GM10266 (cell line): Measurements from ENCODE around the gene OSBP2.

ENCODE experiments used
- DNase-seq: peaks from one replicate; pipeline ENCODE4 v3.0.0; 2012; ENCODE audit errors: extremely low spot score
- TF ChIP-seq, protein P1 (sequence below): IDR thresholded peaks from 2 replicates; pipeline ENCODE4 v1.5.1; 2012; ENCODE audit warnings: mild to moderate bottlenecking, low read depth; ENCODE audit not compliant: control insufficient read depth, insufficient read depth; ENCODE audit errors: missing control alignments

Gene OSBP2

DNA sequence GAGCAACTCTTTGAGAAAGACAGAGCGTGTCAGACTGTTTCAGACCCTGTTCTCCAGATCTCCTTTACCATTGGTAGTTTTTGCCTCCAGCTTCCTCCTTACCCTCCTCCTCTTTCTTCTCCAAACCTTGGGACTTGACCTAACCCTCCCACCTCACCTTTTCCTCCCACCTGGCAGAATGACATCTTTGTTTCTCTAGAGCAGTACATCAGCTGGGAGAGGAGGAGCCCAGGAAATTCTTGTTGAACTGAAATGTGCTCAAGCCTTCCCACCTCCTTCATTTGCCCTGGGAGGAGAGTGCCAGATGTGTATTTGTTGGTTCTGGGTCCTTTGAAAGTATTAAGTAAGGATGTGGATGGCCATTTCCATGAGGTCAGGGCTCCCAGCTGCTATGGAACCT, 17.4 kb downstream of the OSBP2 start:
- DNase-seq = no peak

DNA sequence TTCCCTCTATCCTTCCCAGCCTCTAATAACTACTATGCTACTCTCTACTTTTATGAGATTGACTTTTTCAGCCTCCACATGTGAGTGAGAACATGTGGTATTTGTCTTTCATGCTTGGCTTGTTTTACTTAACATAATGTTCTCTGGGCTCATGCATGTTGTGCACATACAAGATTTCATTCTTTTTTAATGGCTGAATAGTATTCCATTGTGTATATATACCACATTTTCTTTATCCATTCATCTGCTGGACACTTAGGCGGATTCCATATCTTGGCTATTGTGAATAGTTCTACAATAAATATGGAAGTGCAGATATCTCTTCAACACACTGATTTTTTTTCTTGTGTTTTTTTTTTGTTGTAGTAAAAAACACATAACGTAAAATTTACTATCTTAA, 19.4 kb downstream of the OSBP2 start:
- TF ChIP-seq, protein P1, sequence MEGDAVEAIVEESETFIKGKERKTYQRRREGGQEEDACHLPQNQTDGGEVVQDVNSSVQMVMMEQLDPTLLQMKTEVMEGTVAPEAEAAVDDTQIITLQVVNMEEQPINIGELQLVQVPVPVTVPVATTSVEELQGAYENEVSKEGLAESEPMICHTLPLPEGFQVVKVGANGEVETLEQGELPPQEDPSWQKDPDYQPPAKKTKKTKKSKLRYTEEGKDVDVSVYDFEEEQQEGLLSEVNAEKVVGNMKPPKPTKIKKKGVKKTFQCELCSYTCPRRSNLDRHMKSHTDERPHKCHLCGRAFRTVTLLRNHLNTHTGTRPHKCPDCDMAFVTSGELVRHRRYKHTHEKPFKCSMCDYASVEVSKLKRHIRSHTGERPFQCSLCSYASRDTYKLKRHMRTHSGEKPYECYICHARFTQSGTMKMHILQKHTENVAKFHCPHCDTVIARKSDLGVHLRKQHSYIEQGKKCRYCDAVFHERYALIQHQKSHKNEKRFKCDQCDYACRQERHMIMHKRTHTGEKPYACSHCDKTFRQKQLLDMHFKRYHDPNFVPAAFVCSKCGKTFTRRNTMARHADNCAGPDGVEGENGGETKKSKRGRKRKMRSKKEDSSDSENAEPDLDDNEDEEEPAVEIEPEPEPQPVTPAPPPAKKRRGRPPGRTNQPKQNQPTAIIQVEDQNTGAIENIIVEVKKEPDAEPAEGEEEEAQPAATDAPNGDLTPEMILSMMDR = no peak
- no peak for DNase-seq

More for the DNA sequence above, 17.4 kb downstream of the OSBP2 start:
- TF ChIP-seq, protein P1 = no peak

DNA sequence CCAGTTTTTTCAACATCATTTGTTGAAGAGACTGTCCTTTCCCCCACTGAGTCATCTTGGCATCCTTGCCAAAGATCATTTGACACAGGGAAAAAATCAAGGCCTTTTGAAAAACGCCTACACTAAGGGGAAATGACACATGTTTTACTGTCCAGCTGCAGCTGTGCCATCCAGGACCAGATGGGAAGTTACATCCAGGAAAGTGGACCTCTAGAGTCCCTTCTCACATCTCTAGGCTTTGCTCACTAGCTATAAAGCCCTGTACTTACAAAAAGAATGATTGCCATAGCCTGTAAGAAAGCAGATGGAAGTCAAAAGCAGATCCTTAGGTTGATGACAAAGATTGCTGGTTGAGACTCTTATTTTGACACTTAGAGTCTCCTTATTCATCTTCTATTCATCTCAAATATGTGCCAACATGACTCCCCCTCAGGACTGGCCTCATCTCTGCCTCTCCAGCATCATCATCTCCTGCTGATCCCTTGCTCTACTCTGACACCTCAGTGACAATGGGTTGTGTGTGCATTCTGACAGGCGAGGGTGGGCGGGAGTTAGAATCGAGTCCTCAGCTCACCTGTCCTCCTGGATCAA, 22.8 kb downstream of the OSBP2 start:
- DNase-seq = no peak
- TF ChIP-seq, protein P1 = no peak

- no peak for DNase-seq
- TF ChIP-seq, protein P1 = no peak
These were observed 23.3 kb downstream of the OSBP2 start for GRCh38 chr22:30717952-30718351.

DNA sequence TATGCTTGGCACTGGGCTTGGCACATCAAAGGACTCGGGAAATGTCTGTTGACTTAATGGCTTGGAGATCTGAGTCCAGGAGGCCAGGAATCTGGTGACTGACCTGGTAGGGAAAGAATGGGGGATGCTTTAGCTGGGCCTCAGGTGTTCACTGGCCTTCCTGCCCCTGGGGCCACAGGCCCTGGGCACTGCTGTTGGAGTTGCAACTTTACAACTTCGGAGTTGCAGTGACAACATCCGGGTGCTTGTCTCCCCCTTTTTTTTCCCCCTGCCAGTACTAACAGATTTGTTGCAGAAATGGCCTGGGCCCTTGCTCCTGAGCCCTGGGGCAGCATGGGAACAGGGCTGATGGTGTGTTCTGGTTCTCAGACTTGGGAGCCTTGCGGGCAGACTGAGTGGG, 23.8 kb downstream of the OSBP2 start:
- DNase-seq = no peak

GRCh38 chr22:30718938-30719337, 24.3 kb downstream of the OSBP2 start:
- DNase-seq = no peak
- TF ChIP-seq, protein P1 = no peak

More for the DNA sequence above, 23.8 kb downstream of the OSBP2 start:
- TF ChIP-seq, protein P1 = no peak

DNA sequence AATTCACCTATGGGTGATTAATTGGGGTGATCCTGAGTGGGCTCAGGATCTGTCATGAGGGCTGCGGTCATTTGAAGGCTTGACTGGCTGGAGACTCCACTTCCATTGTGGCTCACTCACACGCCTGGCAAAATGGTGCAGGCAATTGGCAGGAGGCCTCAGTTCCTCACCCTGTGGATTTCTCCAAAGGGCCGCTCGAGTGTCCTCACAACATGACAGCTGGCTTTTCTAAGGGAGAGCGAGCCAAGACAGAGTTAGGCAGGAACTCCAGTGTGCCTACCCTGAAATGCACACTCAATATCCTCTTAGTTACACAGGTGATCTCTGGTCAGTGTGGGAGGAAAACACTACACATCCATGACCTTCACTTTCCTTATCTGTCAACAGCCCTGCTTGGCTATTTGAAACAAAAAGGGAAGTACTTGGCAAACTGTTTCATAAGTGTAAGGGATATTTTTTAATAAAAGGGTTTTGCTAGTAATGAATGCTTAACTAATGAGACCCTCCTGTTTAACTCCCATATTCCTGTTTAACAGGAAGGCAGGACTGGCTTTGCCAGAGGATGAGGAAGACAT, 25.7 kb downstream of the OSBP2 start:
- TF ChIP-seq, protein P1 = no peak
- DNase-seq = no peak
